ENCODE results near the gene WIPI1. TPM values are rescaled to one million over a fixed set of nuclear protein-coding genes. Genes with fewer than 3 reads are reported as not detected.

Gene WIPI1
- total and polyA plus RNA-seq, 2 of the 13 experiments (the other 11 are each of a cell fraction or from before 2014, with no cell fraction given) = 29.4 to 141 TPM

- TF ChIP-seq, protein P1, sequence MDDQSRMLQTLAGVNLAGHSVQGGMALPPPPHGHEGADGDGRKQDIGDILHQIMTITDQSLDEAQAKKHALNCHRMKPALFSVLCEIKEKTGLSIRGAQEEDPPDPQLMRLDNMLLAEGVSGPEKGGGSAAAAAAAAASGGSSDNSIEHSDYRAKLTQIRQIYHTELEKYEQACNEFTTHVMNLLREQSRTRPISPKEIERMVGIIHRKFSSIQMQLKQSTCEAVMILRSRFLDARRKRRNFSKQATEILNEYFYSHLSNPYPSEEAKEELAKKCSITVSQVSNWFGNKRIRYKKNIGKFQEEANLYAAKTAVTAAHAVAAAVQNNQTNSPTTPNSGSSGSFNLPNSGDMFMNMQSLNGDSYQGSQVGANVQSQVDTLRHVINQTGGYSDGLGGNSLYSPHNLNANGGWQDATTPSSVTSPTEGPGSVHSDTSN (CRISPR knock-in tag; IDR thresholded peaks at IDR 0.05; ENCODE audit: borderline replicate concordance) = no peak
- TF ChIP-seq POLR2G (IDR thresholded peaks at IDR 0.05; ENCODE audit: low read depth, low read length) (no peak), FOXJ3 (CRISPR knock-in tag; IDR thresholded peaks at IDR 0.05; ENCODE audit: borderline replicate concordance) (no peak; the same call in 1 of the 2 replicates), PPARG (CRISPR knock-in tag; conservative IDR thresholded peaks at IDR 0.05) (peak; percentile 57; the same call in 1 of the 2 replicates), ZNF567 (CRISPR knock-in tag; IDR thresholded peaks at IDR 0.05; ENCODE audit: borderline replicate concordance) (0 out of 2 replicates have a peak, but pooled peaks have one; percentile 67), IRF2 (CRISPR knock-in tag; IDR thresholded peaks at IDR 0.05) (peak; percentile 69), KLF16 (CRISPR knock-in tag; IDR thresholded peaks at IDR 0.05) (peak in 1 of 2 experiments; percentile 76; a peak in 2 of 4 replicates), KAT7 (CRISPR knock-in tag; IDR thresholded peaks at IDR 0.05; ENCODE audit: borderline replicate concordance) (peak; percentile 87; the same call in 1 of the 2 replicates), ZNF513 (CRISPR knock-in tag; conservative IDR thresholded peaks at IDR 0.05) (no peak), TBX2 (CRISPR knock-in tag; IDR thresholded peaks at IDR 0.05; ENCODE audit: borderline replicate concordance) (peak; percentile 89), ZNF879 (CRISPR knock-in tag; IDR thresholded peaks at IDR 0.05) (0 out of 2 replicates have a peak, but pooled peaks have one; percentile 36), KLF12 (CRISPR knock-in tag; IDR thresholded peaks at IDR 0.05; ENCODE audit: borderline replicate concordance) (no peak), ZNF619 (CRISPR knock-in tag; IDR thresholded peaks at IDR 0.05) (peak; percentile 89), SIX1 (CRISPR knock-in tag; IDR thresholded peaks at IDR 0.05; ENCODE audit: borderline replicate concordance) (no peak), ZFP62 (CRISPR knock-in tag; IDR thresholded peaks at IDR 0.05) (no peak), NFIC (IDR thresholded peaks at IDR 0.05; ENCODE audit: low read length) (peak; percentile 72), ZNF652 (CRISPR knock-in tag; IDR thresholded peaks at IDR 0.05; ENCODE audit: borderline replicate concordance, low read depth) (peak; percentile 63; the same call in 1 of the 2 replicates), AHR (CRISPR knock-in tag; IDR thresholded peaks at IDR 0.05) (peak; percentile 42; the same call in 1 of the 2 replicates), SMAD3 (CRISPR knock-in tag; IDR thresholded peaks at IDR 0.05) (no peak), ZFX (CRISPR knock-in tag; IDR thresholded peaks at IDR 0.05; ENCODE audit: low read depth) (peak; percentile 59; the same call in 1 of the 2 replicates)
- TF ChIP-seq, protein P2, sequence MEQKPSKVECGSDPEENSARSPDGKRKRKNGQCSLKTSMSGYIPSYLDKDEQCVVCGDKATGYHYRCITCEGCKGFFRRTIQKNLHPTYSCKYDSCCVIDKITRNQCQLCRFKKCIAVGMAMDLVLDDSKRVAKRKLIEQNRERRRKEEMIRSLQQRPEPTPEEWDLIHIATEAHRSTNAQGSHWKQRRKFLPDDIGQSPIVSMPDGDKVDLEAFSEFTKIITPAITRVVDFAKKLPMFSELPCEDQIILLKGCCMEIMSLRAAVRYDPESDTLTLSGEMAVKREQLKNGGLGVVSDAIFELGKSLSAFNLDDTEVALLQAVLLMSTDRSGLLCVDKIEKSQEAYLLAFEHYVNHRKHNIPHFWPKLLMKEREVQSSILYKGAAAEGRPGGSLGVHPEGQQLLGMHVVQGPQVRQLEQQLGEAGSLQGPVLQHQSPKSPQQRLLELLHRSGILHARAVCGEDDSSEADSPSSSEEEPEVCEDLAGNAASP (CRISPR knock-in tag; IDR thresholded peaks at IDR 0.05; ENCODE audit: borderline replicate concordance) = peak; percentile 69; the same call in 1 of the 2 replicates
- TF ChIP-seq, protein P3, sequence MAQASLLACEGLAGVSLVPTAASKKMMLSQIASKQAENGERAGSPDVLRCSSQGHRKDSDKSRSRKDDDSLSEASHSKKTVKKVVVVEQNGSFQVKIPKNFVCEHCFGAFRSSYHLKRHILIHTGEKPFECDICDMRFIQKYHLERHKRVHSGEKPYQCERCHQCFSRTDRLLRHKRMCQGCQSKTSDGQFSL (CRISPR knock-in tag; IDR thresholded peaks at IDR 0.05) = peak; percentile 82; the same call in 1 of the 2 replicates
- TF ChIP-seq, protein P4, sequence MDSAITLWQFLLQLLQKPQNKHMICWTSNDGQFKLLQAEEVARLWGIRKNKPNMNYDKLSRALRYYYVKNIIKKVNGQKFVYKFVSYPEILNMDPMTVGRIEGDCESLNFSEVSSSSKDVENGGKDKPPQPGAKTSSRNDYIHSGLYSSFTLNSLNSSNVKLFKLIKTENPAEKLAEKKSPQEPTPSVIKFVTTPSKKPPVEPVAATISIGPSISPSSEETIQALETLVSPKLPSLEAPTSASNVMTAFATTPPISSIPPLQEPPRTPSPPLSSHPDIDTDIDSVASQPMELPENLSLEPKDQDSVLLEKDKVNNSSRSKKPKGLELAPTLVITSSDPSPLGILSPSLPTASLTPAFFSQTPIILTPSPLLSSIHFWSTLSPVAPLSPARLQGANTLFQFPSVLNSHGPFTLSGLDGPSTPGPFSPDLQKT (CRISPR knock-in tag; IDR thresholded peaks at IDR 0.05; ENCODE audit: borderline replicate concordance) = no peak
Observed at GRCh38 chr17:68398691-68399637, 58.3 kb downstream of the WIPI1 start (continued).

Measured in HepG2 (cell line).